Osteocyte (in vitro differentiated cells): ENCODE results near the gene BLTP3B. TPM values are rescaled to one million over a fixed set of nuclear protein-coding genes. Genes with fewer than 3 reads are reported as not detected.
A peak's percentile ranks its signal among the peaks of the same experiment; 100 is the strongest.
"Not testable (repeated sequence)": the region's sequence is repeated elsewhere in the genome, so short reads cannot be mapped to it uniquely, and the experiment has no call there.

Source experiments
- DNase-seq: peaks from one replicate; pipeline ENCODE4 v3.0.0; 2021; ENCODE audit warnings: mixed read lengths; ENCODE audit not compliant: unreplicated experiment; ENCODE audit errors: extremely low spot score
- H3K27ac Mint-ChIP-seq: one replicate; pipeline ENCODE4 v1.8.0; 2021; ENCODE audit warnings: mild to moderate bottlenecking, mixed read lengths; ENCODE audit not compliant: unreplicated experiment
- H3K27me3 Mint-ChIP-seq: one replicate; pipeline ENCODE4 v1.8.0; 2021; ENCODE audit warnings: mixed read lengths; ENCODE audit not compliant: unreplicated experiment
- H3K36me3 Mint-ChIP-seq: one replicate; pipeline ENCODE4 v1.8.0; 2021; ENCODE audit warnings: mixed read lengths; ENCODE audit not compliant: unreplicated experiment
- H3K4me1 Mint-ChIP-seq: one replicate; pipeline ENCODE4 v1.8.0; 2021; ENCODE audit warnings: mixed read lengths; ENCODE audit not compliant: unreplicated experiment
- H3K4me3 Mint-ChIP-seq: one replicate; pipeline ENCODE4 v1.8.0; 2021; ENCODE audit warnings: mild to moderate bottlenecking, moderate library complexity, mixed read lengths; ENCODE audit not compliant: unreplicated experiment
- H3K9me3 Mint-ChIP-seq: one replicate; pipeline ENCODE4 v1.8.0; 2021; ENCODE audit warnings: mixed read lengths; ENCODE audit not compliant: unreplicated experiment
- CTCF ChIP-seq: fragments of 200-600 bp; sonication (generic); IDR thresholded peaks from 2 replicates; pipeline ENCODE4 v1.5.0; 2021; ENCODE audit warnings: antibody characterized with exemption, mild to moderate bottlenecking, moderate library complexity
- total RNA-seq: library from RNA; stranded (reverse); gene quantifications from 2 replicates; pipeline ENCODE4 v1.2.1, GENCODE V29; 2021

The BLTP3B gene
- total RNA-seq, 1 donor from 2014 or later = 16.2 TPM

- no peaks in the 10 kb centered on the region for H3K4me1 Mint-ChIP-seq
- peaks cover 12% of the 10 kb centered on the region for H3K27me3 Mint-ChIP-seq
- no peak for TF ChIP-seq CTCF
- H3K4me3 Mint-ChIP-seq = no peak overlapping the region
- no peaks in the 10 kb centered on the region for H3K36me3 Mint-ChIP-seq
- H3K9me3 Mint-ChIP-seq = no peaks in the 10 kb centered on the region
- H3K27ac Mint-ChIP-seq = no peak overlapping the region
- peak; percentile 51 for DNase-seq
Observed at GRCh38 chr12:100186071-100186470, 43.4 kb upstream of the BLTP3B start.

- no peaks in the 10 kb centered on the region for H3K36me3 Mint-ChIP-seq
- no peaks in the 10 kb centered on the region for H3K9me3 Mint-ChIP-seq
- peaks cover 12% of the 10 kb centered on the region for H3K27me3 Mint-ChIP-seq
- no peak overlapping the region for H3K27ac Mint-ChIP-seq
- no peak for TF ChIP-seq CTCF
- H3K4me3 Mint-ChIP-seq = no peak overlapping the region
- DNase-seq = peak; percentile 25
- H3K4me1 Mint-ChIP-seq = no peaks in the 10 kb centered on the region
Observed at GRCh38 chr12:100185361-100185894, 42.8 kb upstream of the BLTP3B start.

GRCh38 chr12:100184549-100185145, 42.0 kb upstream of the BLTP3B start:
- Mint-ChIP-seq H3K9me3 (no peaks in the 10 kb centered on the region), H3K4me3 (no peak overlapping the region), H3K27me3 (peaks cover 12% of the 10 kb centered on the region), H3K4me1 (no peaks in the 10 kb centered on the region), H3K36me3 (no peaks in the 10 kb centered on the region), H3K27ac (no peak overlapping the region)
- peak; percentile 25 for DNase-seq
- TF ChIP-seq CTCF = no peak

- TF ChIP-seq CTCF = no peak
- H3K9me3 Mint-ChIP-seq = no peaks in the 10 kb centered on the region
- peaks cover 21% of the 10 kb centered on the region for H3K27me3 Mint-ChIP-seq
- H3K4me1 Mint-ChIP-seq = no peaks in the 10 kb centered on the region
- H3K36me3 Mint-ChIP-seq = no peaks in the 10 kb centered on the region
- no peak overlapping the region for H3K27ac Mint-ChIP-seq
- DNase-seq = no peak
- H3K4me3 Mint-ChIP-seq = no peak overlapping the region
Observed at GRCh38 chr12:100179252-100179651, 36.6 kb upstream of the BLTP3B start.

- DNase-seq, H3K4me1 Mint-ChIP-seq, H3K36me3 Mint-ChIP-seq, H3K27ac Mint-ChIP-seq, H3K4me3 Mint-ChIP-seq, H3K9me3 Mint-ChIP-seq: not testable (repeated sequence)
- H3K27me3 Mint-ChIP-seq = peaks cover 10% of the 10 kb centered on the region
Observed at GRCh38 chr12:100176493-100176892, 33.8 kb upstream of the BLTP3B start.
